ENCODE results near the gene PEMT. TPM values are rescaled to one million over a fixed set of nuclear protein-coding genes. Genes with fewer than 3 reads are reported as not detected.

Gene PEMT
- total and polyA plus RNA-seq, 2 donors from 2014 or later = 36.8 to 52.1 TPM

DNA sequence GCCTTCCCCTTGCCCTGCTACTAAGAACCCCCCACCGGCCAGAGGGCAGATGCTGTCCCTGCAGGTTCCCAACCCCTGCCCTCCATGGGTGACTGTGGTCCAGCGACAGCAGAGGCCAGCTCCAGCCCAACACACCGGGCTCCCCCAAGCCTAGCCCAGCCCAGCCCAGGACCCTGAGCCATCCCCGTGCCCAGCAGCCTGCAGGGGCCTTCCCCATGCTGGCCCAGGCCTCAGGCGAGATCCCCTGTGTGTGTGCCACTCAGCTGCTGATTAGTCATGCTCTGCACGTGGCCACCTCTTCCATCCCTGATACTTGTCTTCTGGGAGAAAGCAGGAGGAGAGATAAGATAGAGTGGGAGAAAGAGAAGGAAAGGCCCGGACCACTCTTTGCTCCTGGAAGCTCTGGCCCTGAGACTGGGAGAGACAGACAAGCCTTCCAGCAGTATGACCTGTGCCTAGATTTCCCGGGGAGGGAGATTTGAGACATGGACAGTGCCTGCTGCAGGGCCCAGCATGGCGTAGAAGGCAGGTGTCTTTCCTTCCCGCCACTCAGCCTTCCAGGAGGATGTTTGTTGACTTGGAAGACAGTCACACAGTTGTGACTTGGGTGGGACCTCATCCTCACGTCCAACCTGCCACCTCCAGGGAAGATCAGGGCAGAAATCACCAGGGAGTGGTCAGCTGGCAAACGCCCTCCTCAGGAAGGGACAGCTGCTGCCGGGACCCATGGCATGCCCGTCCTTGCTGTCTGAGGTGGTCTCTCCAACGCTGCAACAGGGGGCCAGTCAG lies 54.0 kb downstream of the PEMT start:
- FAIRE-seq = no peak
- H3K27me3 ChIP-seq (ENCODE audit: control insufficient read depth, insufficient read depth, low read length) = no peaks in the 10 kb centered on the region
- H3K4me3 ChIP-seq (ENCODE audit: low read length in 3 of 3) = no peak overlapping the region
- DNase-seq = no peak
- no peak overlapping the region for H3K9ac ChIP-seq (ENCODE audit: low read length in 3 of 3)
- H3K9me3 ChIP-seq (ENCODE audit: control insufficient read depth in 2 of 3, insufficient read depth in 1 of 3, low read length in 3 of 3) = no peaks in the 10 kb centered on the region
- TF ChIP-seq CTCF (IDR thresholded peaks at IDR 0.05; ENCODE audit: borderline replicate concordance, extremely low read depth, insufficient read depth) = no peak
- intact Hi-C loops (cut with DNase I) = no loop called here
- no peak overlapping the region for H3K27ac ChIP-seq (ENCODE audit: low read depth in 2 of 2, low read length in 2 of 2)
- no peaks in the 10 kb centered on the region for H3K36me3 ChIP-seq (ENCODE audit: control insufficient read depth in 2 of 3, insufficient read depth in 3 of 3, low read length in 3 of 3)
- no peaks in the 10 kb centered on the region for H3K4me1 ChIP-seq (ENCODE audit: control insufficient read depth in 2 of 3, insufficient read depth in 2 of 3, low read depth in 1 of 3, low read length in 3 of 3)

- TF ChIP-seq CTCF (IDR thresholded peaks at IDR 0.05; ENCODE audit: borderline replicate concordance, extremely low read depth, insufficient read depth) = no peak
- intact Hi-C loops (cut with DNase I) = no loop called here
- FAIRE-seq = no peak
- no peak overlapping the region for H3K27ac ChIP-seq (ENCODE audit: low read depth in 2 of 2, low read length in 2 of 2)
- no peaks in the 10 kb centered on the region for H3K36me3 ChIP-seq (ENCODE audit: control insufficient read depth in 2 of 3, insufficient read depth in 3 of 3, low read length in 3 of 3)
- no peaks in the 10 kb centered on the region for H3K27me3 ChIP-seq (ENCODE audit: control insufficient read depth, insufficient read depth, low read length)
- H3K4me3 ChIP-seq (ENCODE audit: low read length in 3 of 3) = no peak overlapping the region
- no peak for DNase-seq
- no peak overlapping the region for H3K9ac ChIP-seq (ENCODE audit: low read length in 3 of 3)
- H3K9me3 ChIP-seq (ENCODE audit: control insufficient read depth in 2 of 3, insufficient read depth in 1 of 3, low read length in 3 of 3) = no peaks in the 10 kb centered on the region
- H3K4me1 ChIP-seq (ENCODE audit: control insufficient read depth in 2 of 3, insufficient read depth in 2 of 3, low read depth in 1 of 3, low read length in 3 of 3) = no peaks in the 10 kb centered on the region
These were observed 54.8 kb downstream of the PEMT start for GRCh38 chr17:17536702-17537101.

GRCh38 chr17:17535957-17536356 lies 55.6 kb downstream of the PEMT start:
- no peaks in the 10 kb centered on the region for H3K4me1 ChIP-seq (ENCODE audit: control insufficient read depth in 2 of 3, insufficient read depth in 2 of 3, low read depth in 1 of 3, low read length in 3 of 3)

More at GRCh38 chr17:17535957-17536356, 55.6 kb downstream of the PEMT start:
- DNase-seq (no peak), FAIRE-seq (no peak)
- Histone ChIP-seq H3K27me3 (ENCODE audit: control insufficient read depth, insufficient read depth, low read length) (no peaks in the 10 kb centered on the region), H3K27ac (ENCODE audit: low read depth in 2 of 2, low read length in 2 of 2) (no peak overlapping the region), H3K9ac (ENCODE audit: low read length in 3 of 3) (no peak overlapping the region), H3K9me3 (ENCODE audit: control insufficient read depth in 2 of 3, insufficient read depth in 1 of 3, low read length in 3 of 3) (no peaks in the 10 kb centered on the region), H3K36me3 (ENCODE audit: control insufficient read depth in 2 of 3, insufficient read depth in 3 of 3, low read length in 3 of 3) (no peaks in the 10 kb centered on the region), H3K4me3 (ENCODE audit: low read length in 3 of 3) (no peak overlapping the region)
- intact Hi-C loops (cut with DNase I) = no loop called here
- no peak for TF ChIP-seq CTCF (IDR thresholded peaks at IDR 0.05; ENCODE audit: borderline replicate concordance, extremely low read depth, insufficient read depth)

Data from kidney (tissue), 14 donors.